ENCODE results near the gene PTPRJ.

PTPRJ gene

GRCh38 chr11:48096588-48097525, 116.5 kb downstream of the PTPRJ start:
- no peak for DNase-seq

- no peak for DNase-seq
These were observed 117.7 kb downstream of the PTPRJ start for GRCh38 chr11:48098024-48098423.

- DNase-seq, result no peak
These were observed 119.6 kb downstream of the PTPRJ start for GRCh38 chr11:48099916-48100446.

DNA sequence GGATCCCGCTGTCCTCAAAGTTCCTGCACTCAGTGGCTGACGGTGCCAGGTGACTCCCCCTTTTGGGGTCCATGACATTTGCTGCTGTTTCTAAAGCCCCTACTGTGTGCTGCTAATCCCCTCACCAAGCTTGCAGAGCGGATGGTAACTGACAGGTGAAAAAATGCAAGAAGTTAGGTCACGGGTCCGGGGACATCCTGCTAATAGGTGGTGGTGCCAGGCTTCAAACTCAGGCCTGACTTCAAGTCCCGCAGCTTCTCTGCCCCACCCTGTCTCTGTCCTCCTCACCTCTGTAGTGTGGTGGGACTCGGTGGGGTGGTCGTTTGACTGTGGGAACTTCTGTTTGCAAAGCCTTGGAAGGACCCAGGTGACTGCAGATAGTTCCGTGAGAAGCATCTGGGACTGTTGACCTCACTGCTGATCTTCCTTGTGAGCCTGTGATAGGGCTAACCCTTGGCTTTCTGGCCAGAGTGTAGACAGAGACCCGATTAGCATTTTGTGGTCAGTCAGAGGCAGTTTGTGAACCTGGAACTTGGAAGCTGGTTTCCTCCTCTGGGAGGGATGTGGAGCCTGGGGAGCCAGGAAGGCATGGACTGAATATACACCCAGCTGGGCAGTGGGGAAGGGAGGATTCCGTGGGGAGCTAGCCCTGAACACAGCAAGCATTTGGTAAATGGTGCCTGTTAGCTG, 120.8 kb downstream of the PTPRJ start:
- DNase-seq, result no peak

DNA sequence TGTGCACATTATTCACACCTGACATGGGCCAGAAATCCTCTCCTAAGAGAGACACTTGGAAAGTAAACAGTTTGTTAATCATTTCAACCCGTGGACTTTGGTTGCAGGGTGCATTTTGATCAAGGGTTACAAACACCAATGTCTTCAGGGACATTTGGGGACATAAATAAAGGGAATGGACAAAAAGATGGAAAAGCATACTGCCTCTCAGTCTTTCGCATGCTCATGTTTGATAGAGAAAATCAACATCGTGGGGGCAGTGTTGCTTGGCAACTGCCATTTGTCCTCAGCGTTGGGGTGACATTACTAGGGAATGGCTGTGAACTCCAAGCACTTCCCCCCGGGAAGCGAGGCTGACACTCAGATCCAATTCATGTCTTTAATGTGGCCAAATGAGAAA, 121.6 kb downstream of the PTPRJ start:
- no peak for DNase-seq

DNA sequence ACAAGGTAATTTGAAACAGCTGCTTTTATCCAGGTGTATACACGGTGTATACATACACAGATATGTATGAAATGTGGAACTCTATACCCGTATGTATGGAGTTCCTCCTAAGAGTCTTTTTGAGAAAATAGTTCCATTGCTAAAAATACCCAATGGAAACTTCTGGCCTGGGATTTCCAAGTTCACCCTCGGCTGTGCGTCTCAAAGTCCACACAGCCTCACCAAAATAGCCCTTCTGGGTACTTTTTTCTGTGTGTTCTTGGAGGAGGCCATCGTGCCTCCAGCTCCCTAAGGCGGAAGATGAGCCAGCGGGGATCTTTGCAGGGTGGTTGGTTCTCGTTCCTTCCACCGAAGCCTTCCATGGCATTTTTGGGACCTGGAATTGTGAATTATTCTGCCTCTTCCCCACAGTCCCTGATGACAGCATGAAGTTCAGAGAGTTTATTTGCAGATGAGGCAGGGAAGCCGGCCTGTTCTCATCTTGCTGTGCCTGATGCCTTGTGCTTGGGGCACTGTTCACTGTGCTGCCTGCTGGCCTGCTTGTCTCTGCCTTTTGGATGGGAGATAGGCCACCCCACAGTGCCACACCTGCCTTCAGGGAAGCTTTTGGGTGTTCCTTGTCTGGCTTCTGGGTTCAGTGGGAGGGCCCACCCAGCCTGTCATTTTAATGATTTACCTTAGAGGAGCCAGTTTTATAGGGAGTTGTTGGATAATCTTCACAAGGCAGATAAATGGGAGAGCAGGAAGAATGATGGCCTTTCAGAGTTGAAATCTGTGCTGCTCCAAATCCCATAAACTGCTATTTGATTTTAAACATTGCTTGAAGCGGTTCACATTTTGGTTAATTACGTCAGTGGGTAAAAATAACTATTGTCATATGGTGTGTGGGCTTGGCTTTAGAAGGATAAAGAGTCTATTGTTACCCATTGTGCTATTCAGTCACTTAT, 123.5 kb downstream of the PTPRJ start:
- DNase-seq, result peak; percentile 58 to 77 (median 68)

DNA sequence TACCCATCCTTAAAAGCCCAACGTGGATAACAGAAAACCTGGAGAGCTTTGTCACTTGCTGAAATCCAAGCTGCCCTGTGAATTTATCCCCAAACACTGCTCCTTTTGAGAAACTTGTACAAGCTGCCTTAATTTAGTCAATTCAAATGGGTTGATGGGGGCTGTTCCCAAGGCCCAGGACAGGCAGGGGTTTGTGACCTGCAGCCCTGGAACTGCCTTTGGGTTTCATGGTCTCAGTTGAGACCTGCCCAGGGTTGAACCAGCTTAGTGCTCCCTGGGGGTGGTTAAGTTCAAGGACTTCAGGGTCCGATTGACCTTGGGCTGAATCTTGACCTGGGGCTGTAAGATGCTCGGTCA, 124.2 kb downstream of the PTPRJ start:
- no peak for DNase-seq

GRCh38 chr11:48105096-48105990, 125.0 kb downstream of the PTPRJ start:
- DNase-seq, result no peak

DNA sequence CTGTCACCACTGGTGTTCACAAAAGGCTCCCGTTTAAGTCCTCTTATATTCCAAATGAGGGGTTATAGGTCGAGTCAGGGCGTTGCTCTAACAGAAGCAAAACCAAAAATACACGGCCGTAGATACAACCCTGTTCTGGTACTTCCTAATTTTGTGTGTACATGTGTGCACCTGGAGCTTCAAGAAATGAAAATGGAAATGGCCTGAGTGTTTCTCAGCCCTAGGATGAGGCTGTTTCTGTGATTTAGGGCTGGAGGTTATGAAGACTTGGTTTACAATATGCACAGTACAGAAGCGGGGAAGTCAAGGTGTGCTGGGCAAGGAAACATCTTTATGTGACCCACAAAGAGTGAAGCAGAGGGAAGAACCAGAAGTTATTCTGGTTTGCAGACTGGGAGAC, 125.8 kb downstream of the PTPRJ start:
- no peak for DNase-seq

- DNase-seq, result peak; percentile 80 to 90 (median 87)
These were observed 126.9 kb downstream of the PTPRJ start for GRCh38 chr11:48107188-48107704.

GRCh38 chr11:48108231-48109045, 128.1 kb downstream of the PTPRJ start:
- DNase-seq, result peak; percentile 52 to 68 (median 66)

DNA sequence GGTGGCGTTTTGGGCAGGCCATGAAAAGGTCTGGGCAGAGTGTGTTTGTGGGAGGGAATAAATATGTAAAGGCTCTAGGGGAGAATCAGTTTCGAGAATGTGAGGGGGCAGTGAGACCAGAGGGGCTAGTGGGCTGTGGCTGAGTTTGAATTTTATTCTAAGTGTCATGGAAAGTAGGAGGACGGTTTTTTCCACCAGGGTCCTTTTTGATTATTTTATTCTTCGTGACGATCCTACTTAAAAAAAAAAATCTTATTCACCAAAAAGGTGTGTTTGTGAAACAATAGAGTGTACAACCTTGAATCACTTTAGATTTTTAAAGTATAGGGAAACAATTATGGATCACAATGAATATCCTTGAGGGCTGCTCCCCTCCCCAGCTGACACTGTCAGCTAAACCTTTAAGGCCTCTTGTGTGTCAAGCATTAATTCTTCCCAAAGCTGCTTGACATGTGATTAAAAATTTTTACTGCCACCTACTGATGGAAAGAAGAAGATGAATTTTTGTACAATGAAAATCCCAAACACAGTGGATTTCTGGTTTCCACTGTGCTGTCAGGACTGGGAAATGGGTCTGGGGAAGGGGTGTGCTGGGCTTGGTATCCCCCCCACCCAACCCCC, 128.8 kb downstream of the PTPRJ start:
- DNase-seq, result peak; percentile 36 to 77 (median 67)

DNA sequence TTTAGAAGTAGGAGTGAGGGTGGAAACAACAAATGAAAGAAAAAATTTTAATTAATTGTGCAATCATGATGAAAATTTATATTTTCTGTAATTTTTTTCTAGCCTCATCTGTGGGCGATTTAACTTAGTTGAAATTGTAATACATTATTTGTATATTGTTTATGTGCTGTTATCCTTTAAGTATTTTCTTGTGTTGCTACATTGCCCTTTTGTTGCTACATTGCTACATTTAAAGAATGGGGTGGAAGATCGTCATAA, 130.1 kb downstream of the PTPRJ start:
- DNase-seq, result no peak

DNA sequence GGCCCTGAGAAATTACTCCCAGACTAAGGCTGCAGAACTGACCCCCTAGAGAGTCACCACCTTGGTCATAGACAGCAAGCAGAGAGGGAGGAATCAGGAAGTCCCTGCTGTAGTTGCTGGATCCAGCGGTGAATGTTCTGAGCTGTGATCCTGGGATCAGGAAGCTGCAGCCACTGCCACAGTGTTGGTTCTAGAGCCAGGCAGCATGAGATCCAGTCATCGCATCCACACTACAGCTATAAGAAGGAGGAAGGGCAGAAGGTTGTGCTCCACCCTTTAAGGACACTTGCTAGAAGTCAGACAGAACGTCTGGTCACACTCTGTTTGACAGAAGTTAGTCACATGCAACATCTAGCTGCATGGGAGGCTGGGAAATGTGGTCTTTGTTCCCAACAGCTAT, 131.5 kb downstream of the PTPRJ start:
- DNase-seq, result peak; percentile 49 to 68 (median 58)

DNA sequence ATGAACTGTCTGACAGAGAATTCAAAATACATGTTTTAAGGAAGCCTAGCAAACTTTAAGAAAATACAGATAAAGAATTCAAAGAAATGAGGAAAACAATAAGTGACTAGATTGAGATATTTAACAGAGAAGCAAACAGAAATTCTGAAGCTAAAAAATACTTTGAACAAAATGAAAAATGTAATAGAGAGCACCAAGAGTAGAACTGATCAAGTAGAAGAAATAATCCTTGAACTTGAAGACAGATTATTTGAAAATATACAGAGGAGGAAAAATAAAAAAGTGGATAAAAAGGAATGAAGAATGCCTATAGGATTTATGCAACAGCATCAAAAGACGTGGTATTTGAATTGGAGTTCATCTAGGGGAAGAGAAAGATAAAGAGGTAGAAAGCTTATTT, 134.4 kb downstream of the PTPRJ start:
- no peak for DNase-seq

DNA sequence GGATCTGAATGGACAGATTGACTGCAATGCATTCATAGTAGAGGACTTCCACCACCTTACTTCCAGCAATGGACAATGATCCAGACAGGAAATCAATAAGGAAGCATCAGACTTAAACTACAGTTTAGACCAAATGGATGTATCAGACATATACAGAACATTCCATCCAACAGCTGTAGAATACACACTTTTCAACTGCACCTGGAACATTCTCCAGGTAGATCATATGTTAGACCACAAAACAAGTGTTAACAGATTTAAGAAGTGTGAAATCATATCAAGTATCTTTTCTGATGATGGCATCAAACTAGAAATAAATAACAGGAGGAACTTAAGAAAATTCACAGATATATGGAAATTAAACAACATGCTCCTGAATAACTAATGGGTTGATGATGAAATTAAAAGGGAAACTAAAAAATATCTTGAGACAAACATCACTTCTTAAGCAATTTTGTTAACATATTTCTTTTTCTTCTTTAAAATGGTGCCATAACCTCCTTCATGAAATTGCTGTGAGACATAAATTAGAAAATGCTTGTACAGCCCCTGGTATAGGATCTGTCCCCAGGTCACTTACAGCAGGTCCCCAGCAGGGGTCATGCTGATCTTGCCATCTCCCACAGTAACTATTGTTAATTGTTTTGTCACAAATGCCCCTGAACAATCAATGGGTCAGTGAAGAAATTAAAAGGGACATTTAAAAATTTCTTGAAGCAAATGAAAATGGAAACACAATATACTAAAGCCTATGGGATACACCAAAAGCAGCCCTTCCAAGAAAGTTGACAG, 136.3 kb downstream of the PTPRJ start:
- peak in 2 of 3 donors; percentile 32 to 46 for DNase-seq

GRCh38 chr11:48122246-48122645, 141.9 kb downstream of the PTPRJ start:
- DNase-seq, result no peak

- DNase-seq, result no peak
These were observed 142.3 kb downstream of the PTPRJ start for GRCh38 chr11:48122656-48123055.

GRCh38 chr11:48123254-48123875, 143.0 kb downstream of the PTPRJ start:
- DNase-seq, result no peak
